GM21390 (cell line): ENCODE measurements around the gene MARS1.
"Not testable (repeated sequence)": the region's sequence is repeated elsewhere in the genome, so short reads cannot be mapped to it uniquely, and the experiment has no call there.

Experiments
- ATAC-seq: cut with Tn5 transposase; IDR thresholded peaks from one replicate; pipeline ENCODE4 v1.9.1; 2021; ENCODE audit not compliant: unreplicated experiment

The MARS1 gene

GRCh38 chr12:57515408-57515933, 27.6 kb downstream of the MARS1 start:
- no peak for ATAC-seq

GRCh38 chr12:57515934-57516541, 28.2 kb downstream of the MARS1 start:
- no peak for ATAC-seq

GRCh38 chr12:57516617-57517153, 28.8 kb downstream of the MARS1 start:
- no peak for ATAC-seq

GRCh38 chr12:57517187-57517586, 29.3 kb downstream of the MARS1 start:
- no peak for ATAC-seq

GRCh38 chr12:57517718-57518117, 29.9 kb downstream of the MARS1 start:
- not testable (repeated sequence) for ATAC-seq

GRCh38 chr12:57518176-57518919, 30.5 kb downstream of the MARS1 start:
- no peak for ATAC-seq

- no peak for ATAC-seq
These were observed 31.3 kb downstream of the MARS1 start for GRCh38 chr12:57518920-57519795.

GRCh38 chr12:57519796-57520052, 31.9 kb downstream of the MARS1 start:
- peak; percentile 1 for ATAC-seq

GRCh38 chr12:57520053-57520818, 32.4 kb downstream of the MARS1 start, which contains the start of gene DDIT3:
DDIT3 (minus strand) TSS chr12:57520514; CDS start chr12:57517406, 3,108 bp downstream.
- ATAC-seq: peak; percentile 69

- ATAC-seq: no peak
These were observed 33.7 kb downstream of the MARS1 start for GRCh38 chr12:57521525-57522010.

GRCh38 chr12:57522011-57522886, 34.4 kb downstream of the MARS1 start, which contains the start of gene MBD6:
MBD6 (plus strand) TSS chr12:57522824; CDS start chr12:57524304, 1,480 bp downstream.
- peak; percentile 40 for ATAC-seq

- ATAC-seq: no peak
These were observed 35.2 kb downstream of the MARS1 start for GRCh38 chr12:57522887-57523705.

- no peak for ATAC-seq
These were observed 36.1 kb downstream of the MARS1 start for GRCh38 chr12:57523706-57524614.

GRCh38 chr12:57524814-57525614, 37.1 kb downstream of the MARS1 start:
- ATAC-seq: no peak

- no peak for ATAC-seq
These were observed 37.9 kb downstream of the MARS1 start for GRCh38 chr12:57525615-57526383.
